Natural killer cell (primary cell): ENCODE results near the gene TMEM270. TPM values are rescaled to one million over a fixed set of nuclear protein-coding genes. Genes with fewer than 3 reads are reported as not detected.

Experiments used
- ATAC-seq, 3 donors: fragments of 150-1000 bp in 2 of 3; fragments of 200-7000 bp in 1 of 3; cut with Tn5 transposase; 1 replicate in 1 of 3; 2 replicates in 2 of 3; pipeline ENCODE4 v1.10.0; 2021; ENCODE audit warnings: mild to moderate bottlenecking in 2 of 3, moderate library complexity in 2 of 3
- DNase-seq, 2 donors: peaks; one replicate each; pipeline versions ENCODE4 v3.0.0 to v3.0.0-alpha.2; 2013 to 2021; ENCODE audit warnings: mixed read lengths in 1 of 2
- H3K27ac ChIP-seq: one replicate; pipeline ENCODE4 v1.5.1; 2013; ENCODE audit warnings: mild to moderate bottlenecking, low read length
- H3K27me3 ChIP-seq: one replicate; pipeline ENCODE4 v1.6.1; 2013; ENCODE audit warnings: low read length; ENCODE audit not compliant: control insufficient read depth, insufficient read depth
- H3K36me3 ChIP-seq: one replicate; pipeline ENCODE4 v1.6.1; 2013; ENCODE audit warnings: low read length; ENCODE audit not compliant: control insufficient read depth, insufficient read depth
- H3K4me1 ChIP-seq: one replicate; pipeline ENCODE4 v1.6.1; 2013; ENCODE audit warnings: low read length; ENCODE audit not compliant: control insufficient read depth, insufficient read depth
- H3K4me3 ChIP-seq: one replicate; pipeline ENCODE4 v1.5.1; 2013; ENCODE audit warnings: low read length
- H3K9me3 ChIP-seq: one replicate; pipeline ENCODE4 v1.6.1; 2013; ENCODE audit warnings: low read length; ENCODE audit not compliant: control insufficient read depth, insufficient read depth
- H3K27ac Mint-ChIP-seq, 2 donors: one replicate each; pipeline ENCODE4 v1.8.0; 2022; ENCODE audit warnings: mild to moderate bottlenecking in 2 of 2, mixed read lengths in 2 of 2, moderate library complexity in 1 of 2
- H3K27me3 Mint-ChIP-seq, 2 donors: one replicate each; pipeline ENCODE4 v1.8.0; 2022; ENCODE audit warnings: low read depth in 2 of 2, mixed read lengths in 2 of 2
- H3K36me3 Mint-ChIP-seq: one replicate; pipeline ENCODE4 v1.8.0; 2022; ENCODE audit warnings: mixed read lengths
- H3K4me1 Mint-ChIP-seq, 2 donors: one replicate each; pipeline ENCODE4 v1.8.0; 2022; ENCODE audit warnings: mixed read lengths in 2 of 2
- H3K4me3 Mint-ChIP-seq: one replicate; pipeline ENCODE4 v1.8.0; 2022; ENCODE audit warnings: mild to moderate bottlenecking, moderate library complexity, mixed read lengths
- H3K9me3 Mint-ChIP-seq, 2 donors: one replicate each; pipeline ENCODE4 v1.8.0; 2022; ENCODE audit warnings: mixed read lengths in 2 of 2
- CTCF ChIP-seq: fragments of 200-600 bp; IDR thresholded peaks from one replicate; pipeline ENCODE4 v1.8.0; 2022; ENCODE audit warnings: antibody characterized with exemption
- WGBS: methylation state at CpG from one replicate; pipeline ENCODE4 v1.1.7; 2013; ENCODE audit warnings: missing lambda C conversion rate; ENCODE audit not compliant: insufficient coverage; 5-methylcytosine and 5-hydroxymethylcytosine counted together
- intact Hi-C: fragments of 100-400 bp; cut with micrococcal nuclease; formaldehyde crosslinking; loops from one replicate; pipeline ENCODE4 v1.14.2; 2022
- total RNA-seq, 4 donors: library from RNA; stranded (reverse); fragments of 120-200 nt in 1 of 4; gene quantifications; one replicate each; pipeline versions ENCODE4 v1.2.3 to v1.2.4, GENCODE V29; 2013 to 2022

The TMEM270 gene
- total RNA-seq, 3 donors from 2014 or later (not counting 1 experiment from before 2014, with no cell fraction given), result not detected

GRCh38 chr7:73839290-73839689 is 21.7 kb upstream of the TMEM270 start:
- no peak overlapping the region for H3K27ac Mint-ChIP-seq
- H3K9me3 Mint-ChIP-seq, result no peaks in the 10 kb centered on the region
- ATAC-seq (no peak), DNase-seq (no peak)
- peaks cover 0 to 12% of the 10 kb centered on the region in 2 donors for H3K4me1 Mint-ChIP-seq
- H3K4me3 Mint-ChIP-seq, result no peak overlapping the region
- no peak overlapping the region for H3K27ac ChIP-seq
- H3K36me3 Mint-ChIP-seq, result no peaks in the 10 kb centered on the region
- no peaks in the 10 kb centered on the region for H3K9me3 ChIP-seq
- no peak overlapping the region for H3K4me3 ChIP-seq
- H3K36me3 ChIP-seq, result no peaks in the 10 kb centered on the region
- TF ChIP-seq CTCF, result no peak
- no peaks in the 10 kb centered on the region for H3K27me3 ChIP-seq
- H3K27me3 Mint-ChIP-seq, result no peaks in the 10 kb centered on the region
- intact Hi-C loops, result no loop called here
- H3K4me1 ChIP-seq, result peaks cover 15% of the 10 kb centered on the region
- WGBS, result 88% methylated on average over 7 of the region's 7 CpGs

- 93% methylated on average over 22 of the region's 22 CpGs for WGBS
- peaks cover 0 to 13% of the 10 kb centered on the region in 2 donors for H3K4me1 Mint-ChIP-seq
- no peaks in the 10 kb centered on the region for H3K36me3 ChIP-seq
- H3K27ac Mint-ChIP-seq, result no peak overlapping the region
- intact Hi-C loops, result no loop called here
- H3K36me3 Mint-ChIP-seq, result no peaks in the 10 kb centered on the region
- no peak overlapping the region for H3K4me3 ChIP-seq
- H3K27me3 Mint-ChIP-seq, result no peaks in the 10 kb centered on the region
- no peaks in the 10 kb centered on the region for H3K9me3 ChIP-seq
- no peaks in the 10 kb centered on the region for H3K27me3 ChIP-seq
- H3K27ac ChIP-seq, result no peak overlapping the region
- no peaks in the 10 kb centered on the region for H3K9me3 Mint-ChIP-seq
- DNase-seq (peak in 1 of 2 donors; percentile 2), ATAC-seq (no peak)
- peak overlapping the region; percentile 21 for H3K4me3 Mint-ChIP-seq
- TF ChIP-seq CTCF, result no peak
- H3K4me1 ChIP-seq, result peaks cover 16% of the 10 kb centered on the region
These were observed 20.9 kb upstream of the TMEM270 start for GRCh38 chr7:73839743-73840714.

- H3K9me3 Mint-ChIP-seq, result no peaks in the 10 kb centered on the region
- Histone ChIP-seq H3K36me3 (no peaks in the 10 kb centered on the region), H3K27me3 (no peaks in the 10 kb centered on the region), H3K4me3 (no peak overlapping the region), H3K27ac (no peak overlapping the region), H3K4me1 (peaks cover 16% of the 10 kb centered on the region), H3K9me3 (no peaks in the 10 kb centered on the region)
- no peaks in the 10 kb centered on the region for H3K36me3 Mint-ChIP-seq
- DNase-seq, result no peak
- WGBS, result 88% methylated on average over 16 of the region's 16 CpGs
- TF ChIP-seq CTCF, result no peak
- H3K4me1 Mint-ChIP-seq, result peaks cover 0 to 13% of the 10 kb centered on the region in 2 donors
- H3K4me3 Mint-ChIP-seq, result peak overlapping the region; percentile 13
- H3K27me3 Mint-ChIP-seq, result no peaks in the 10 kb centered on the region
- H3K27ac Mint-ChIP-seq, result no peak overlapping the region
- ATAC-seq, result no peak
- intact Hi-C loops, result no loop called here
These were observed 20.1 kb upstream of the TMEM270 start for GRCh38 chr7:73840715-73841379.
